ENCODE data around the gene C5orf46. TPM values are rescaled to one million over a fixed set of nuclear protein-coding genes. Genes with fewer than 3 reads are reported as not detected.
"Not testable (repeated sequence)": the region's sequence is repeated elsewhere in the genome, so short reads cannot be mapped to it uniquely, and the experiment has no call there.

Gene C5orf46
- total RNA-seq, 1 experiment from 2014 or later = not detected

- intact Hi-C loops (cut with micrococcal nuclease; ENCODE audit: unreplicated experiment); H3K27ac Mint-ChIP-seq (ENCODE audit: unreplicated experiment); H3K4me3 Mint-ChIP-seq (ENCODE audit: unreplicated experiment); H3K4me1 ChIP-seq; H3K27me3 ChIP-seq (replicated peaks; ENCODE audit: control insufficient read depth, insufficient read depth, low read length); H3K4me1 Mint-ChIP-seq (ENCODE audit: low read depth, unreplicated experiment); H3K36me3 Mint-ChIP-seq (ENCODE audit: insufficient read depth, unreplicated experiment); H3K36me3 ChIP-seq (ENCODE audit: control insufficient read depth, insufficient read depth, low read length); BruUV-seq (replicated peaks); H3K27me3 Mint-ChIP-seq (ENCODE audit: insufficient read depth, unreplicated experiment); H3K4me3 ChIP-seq (ENCODE audit: low read depth, low read length); POLR2A ChIA-PET; H3K9me3 ChIP-seq; DNase-seq; H3K9me3 Mint-ChIP-seq (ENCODE audit: unreplicated experiment); CTCF ChIA-PET: not testable (repeated sequence)
These were observed 34.3 kb downstream of the C5orf46 start for GRCh38 chr5:147871980-147872549.

GRCh38 chr5:147869892-147870291 lies 36.4 kb downstream of the C5orf46 start:
- H3K9me3 ChIP-seq; H3K36me3 ChIP-seq (ENCODE audit: control insufficient read depth, insufficient read depth, low read length); H3K27me3 ChIP-seq (replicated peaks; ENCODE audit: control insufficient read depth, insufficient read depth, low read length); DNase-seq; H3K4me1 Mint-ChIP-seq (ENCODE audit: low read depth, unreplicated experiment); H3K27me3 Mint-ChIP-seq (ENCODE audit: insufficient read depth, unreplicated experiment); CTCF ChIA-PET; intact Hi-C loops (cut with micrococcal nuclease; ENCODE audit: unreplicated experiment); POLR2A ChIA-PET; H3K4me3 ChIP-seq (ENCODE audit: low read depth, low read length); H3K4me3 Mint-ChIP-seq (ENCODE audit: unreplicated experiment); H3K27ac Mint-ChIP-seq (ENCODE audit: unreplicated experiment); BruUV-seq (replicated peaks); H3K4me1 ChIP-seq; H3K9me3 Mint-ChIP-seq (ENCODE audit: unreplicated experiment); H3K36me3 Mint-ChIP-seq (ENCODE audit: insufficient read depth, unreplicated experiment): not testable (repeated sequence)

GRCh38 chr5:147869112-147869511 lies 37.2 kb downstream of the C5orf46 start:
- DNase-seq = no peak
- no peaks in the 10 kb centered on the region for H3K27me3 Mint-ChIP-seq (ENCODE audit: insufficient read depth, unreplicated experiment)
- intact Hi-C loops (cut with micrococcal nuclease; ENCODE audit: unreplicated experiment) = no loop called here
- Histone ChIP-seq H3K27me3 (replicated peaks; ENCODE audit: control insufficient read depth, insufficient read depth, low read length) (no peaks in the 10 kb centered on the region), H3K36me3 (ENCODE audit: control insufficient read depth, insufficient read depth, low read length) (no peaks in the 10 kb centered on the region), H3K9me3 (no peaks in the 10 kb centered on the region), H3K4me1 (no peaks in the 10 kb centered on the region), H3K4me3 (ENCODE audit: low read depth, low read length) (no peak overlapping the region)
- no peaks in the 10 kb centered on the region for H3K9me3 Mint-ChIP-seq (ENCODE audit: unreplicated experiment)
- TF ChIP-seq CTCF (IDR thresholded peaks at IDR 0.05; ENCODE audit: insufficient read depth in 1 of 2, low read depth in 1 of 2, low read length in 1 of 2, severe bottlenecking in 1 of 2, unreplicated experiment in 1 of 2) = no peak
- peaks cover 7% of the 10 kb centered on the region for H3K4me1 Mint-ChIP-seq (ENCODE audit: low read depth, unreplicated experiment)
- H3K36me3 Mint-ChIP-seq (ENCODE audit: insufficient read depth, unreplicated experiment) = no peaks in the 10 kb centered on the region
- ChIA-PET POLR2A (no interaction called here), CTCF (no interaction called here)
- no peak overlapping the region for H3K27ac Mint-ChIP-seq (ENCODE audit: unreplicated experiment)
- no peak overlapping the region for H3K4me3 Mint-ChIP-seq (ENCODE audit: unreplicated experiment)
- no TSS peak for BruUV-seq (replicated peaks)

- Histone ChIP-seq H3K36me3 (ENCODE audit: control insufficient read depth, insufficient read depth, low read length) (no peaks in the 10 kb centered on the region), H3K4me1 (no peaks in the 10 kb centered on the region; the same call in 1 of the 2 replicates), H3K27me3 (replicated peaks; ENCODE audit: control insufficient read depth, insufficient read depth, low read length) (no peaks in the 10 kb centered on the region), H3K4me3 (ENCODE audit: low read depth, low read length) (no peak overlapping the region), H3K9me3 (no peaks in the 10 kb centered on the region)
- H3K4me3 Mint-ChIP-seq (ENCODE audit: unreplicated experiment) = no peak overlapping the region
- peaks cover 7% of the 10 kb centered on the region for H3K4me1 Mint-ChIP-seq (ENCODE audit: low read depth, unreplicated experiment)
- intact Hi-C loops (cut with micrococcal nuclease; ENCODE audit: unreplicated experiment) = no loop called here
- ChIA-PET POLR2A (no interaction called here), CTCF (no interaction called here)
- no peaks in the 10 kb centered on the region for H3K9me3 Mint-ChIP-seq (ENCODE audit: unreplicated experiment)
- no peak overlapping the region for H3K27ac Mint-ChIP-seq (ENCODE audit: unreplicated experiment)
- no peak for DNase-seq
- TF ChIP-seq CTCF (IDR thresholded peaks at IDR 0.05; ENCODE audit: insufficient read depth in 1 of 2, low read depth in 1 of 2, low read length in 1 of 2, severe bottlenecking in 1 of 2, unreplicated experiment in 1 of 2) = no peak
- no peaks in the 10 kb centered on the region for H3K36me3 Mint-ChIP-seq (ENCODE audit: insufficient read depth, unreplicated experiment)
- no peaks in the 10 kb centered on the region for H3K27me3 Mint-ChIP-seq (ENCODE audit: insufficient read depth, unreplicated experiment)
- BruUV-seq (replicated peaks) = no TSS peak
These were observed 42.7 kb downstream of the C5orf46 start for GRCh38 chr5:147863454-147864158.

All from Caco-2 (cell line).